Caco-2 (cell line): Measurements from ENCODE around the gene PPM1G. TPM values are rescaled to one million over a fixed set of nuclear protein-coding genes. Genes with fewer than 3 reads are reported as not detected.
A peak's percentile ranks its signal among the peaks of the same experiment; 100 is the strongest.

ENCODE experiments used
- BruUV-seq: library from RNA; stranded (reverse); fragments of 400-500 nt; replicated peaks from 2 replicates; lab custom pipeline; 2021; lab: Mats Ljungman, UMichigan
- CTCF ChIA-PET: fragments of 300-600 bp; sonication (Branson Sonifier 250); formaldehyde crosslinking; loops from one replicate; lab custom pipeline; 2022; ENCODE audit warnings: antibody characterized with exemption; lab: Charles Lee
- POLR2A ChIA-PET: fragments of 300-600 bp; sonication (Branson Sonifier 250); formaldehyde crosslinking; loops from one replicate; lab custom pipeline; 2022; ENCODE audit warnings: antibody characterized with exemption; lab: Charles Lee
- DNase-seq, 2 experiments: peaks; one replicate each; pipeline versions ENCODE4 v3.0.0 to v3.0.0-alpha.2; 2020 to 2022
- H3K27me3 ChIP-seq: replicated peaks from 2 replicates; pipeline ENCODE4 v1.6.0; 2011; ENCODE audit warnings: low read length; ENCODE audit not compliant: control insufficient read depth, insufficient read depth
- H3K36me3 ChIP-seq: 2 replicates; pipeline ENCODE4 v1.5.1; 2011; ENCODE audit warnings: low read length; ENCODE audit not compliant: control insufficient read depth, insufficient read depth
- H3K4me1 ChIP-seq: fragments of 250-450 bp; sonication (Bioruptor Pico); 2 replicates; pipeline ENCODE4 v1.5.1; 2020; ENCODE audit warnings: mild to moderate bottlenecking
- H3K4me3 ChIP-seq: 2 replicates; pipeline ENCODE4 v1.5.1; 2011; ENCODE audit warnings: low read depth, mild to moderate bottlenecking, control low read depth, low read length
- H3K9me3 ChIP-seq: fragments of 250-450 bp; sonication (Bioruptor Pico); 2 replicates; pipeline ENCODE4 v1.5.1; 2020; ENCODE audit warnings: mild to moderate bottlenecking, moderate library complexity
- H3K27ac Mint-ChIP-seq: one replicate; pipeline ENCODE4 v1.8.0; 2022; ENCODE audit warnings: mixed read lengths; ENCODE audit not compliant: unreplicated experiment
- H3K27me3 Mint-ChIP-seq: one replicate; pipeline ENCODE4 v1.8.0; 2022; ENCODE audit warnings: mixed read lengths; ENCODE audit not compliant: insufficient read depth, unreplicated experiment
- H3K36me3 Mint-ChIP-seq: one replicate; pipeline ENCODE4 v1.8.0; 2022; ENCODE audit warnings: mild to moderate bottlenecking, mixed read lengths; ENCODE audit not compliant: insufficient read depth, unreplicated experiment
- H3K4me1 Mint-ChIP-seq: one replicate; pipeline ENCODE4 v1.8.0; 2022; ENCODE audit warnings: low read depth, mixed read lengths; ENCODE audit not compliant: unreplicated experiment
- H3K4me3 Mint-ChIP-seq: one replicate; pipeline ENCODE4 v1.8.0; 2022; ENCODE audit warnings: mild to moderate bottlenecking, moderate library complexity, mixed read lengths; ENCODE audit not compliant: unreplicated experiment
- H3K9me3 Mint-ChIP-seq: one replicate; pipeline ENCODE4 v1.8.0; 2022; ENCODE audit warnings: mixed read lengths; ENCODE audit not compliant: unreplicated experiment
- intact Hi-C: fragments of 100-400 bp; cut with micrococcal nuclease; formaldehyde crosslinking; loops from one replicate; pipeline ENCODE4 v1.10.0; 2022; ENCODE audit not compliant: unreplicated experiment
- total RNA-seq: library from RNA; stranded (reverse); gene quantifications from 2 replicates; pipeline ENCODE4 v1.2.3, GENCODE V29; 2022
- TF ChIP-seq, protein P1 (sequence below), 2 experiments: fragments of 200-600 bp in 1 of 2; IDR thresholded peaks; 1 replicate in 1 of 2; 2 replicates in 1 of 2; pipeline versions ENCODE4 v1.5.1 to v1.8.0; 2011 to 2022; ENCODE audit warnings: antibody characterized with exemption in 1 of 2, control low read depth in 1 of 2, inconsistent platforms in 1 of 2, low read depth in 1 of 2, low read length in 1 of 2, mild to moderate bottlenecking in 1 of 2, moderate library complexity in 1 of 2; ENCODE audit not compliant: insufficient read depth in 1 of 2, severe bottlenecking in 1 of 2, unreplicated experiment in 1 of 2

The PPM1G gene
- total RNA-seq, 1 experiment from 2014 or later, result 140 TPM

DNA sequence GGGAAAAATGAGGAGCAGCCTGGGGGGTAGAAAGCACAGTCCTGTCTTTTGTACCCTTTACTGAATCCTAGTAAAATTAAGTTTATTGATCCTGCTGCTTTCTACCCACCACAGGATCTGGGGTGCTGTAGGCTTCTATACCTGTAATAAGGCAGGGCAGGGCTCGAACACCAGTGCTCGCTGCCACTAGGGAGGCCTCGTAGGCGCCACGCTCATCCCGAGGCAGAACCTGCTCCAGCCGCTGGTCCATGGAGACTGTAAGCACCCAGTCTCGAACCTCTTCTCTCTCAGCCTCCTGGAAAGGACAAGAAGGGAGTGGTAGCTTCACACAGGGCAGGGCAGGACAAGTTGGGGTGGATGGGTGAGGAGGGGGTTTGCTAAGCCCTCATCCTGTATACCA is 35.8 kb upstream of the PPM1G start:
- no peak overlapping the region for H3K4me3 Mint-ChIP-seq
- POLR2A ChIA-PET, result no interaction called here
- peaks cover 13% of the 10 kb centered on the region for H3K4me1 Mint-ChIP-seq
- no peak overlapping the region for H3K27ac Mint-ChIP-seq
- DNase-seq, result no peak
- H3K9me3 Mint-ChIP-seq, result no peaks in the 10 kb centered on the region
- no peaks in the 10 kb centered on the region for H3K4me1 ChIP-seq
- no peak overlapping the region for H3K4me3 ChIP-seq
- CTCF ChIA-PET, result no interaction called here
- no peaks in the 10 kb centered on the region for H3K9me3 ChIP-seq
- no peaks in the 10 kb centered on the region for H3K27me3 ChIP-seq
- H3K27me3 Mint-ChIP-seq, result no peaks in the 10 kb centered on the region
- TF ChIP-seq, protein P1, sequence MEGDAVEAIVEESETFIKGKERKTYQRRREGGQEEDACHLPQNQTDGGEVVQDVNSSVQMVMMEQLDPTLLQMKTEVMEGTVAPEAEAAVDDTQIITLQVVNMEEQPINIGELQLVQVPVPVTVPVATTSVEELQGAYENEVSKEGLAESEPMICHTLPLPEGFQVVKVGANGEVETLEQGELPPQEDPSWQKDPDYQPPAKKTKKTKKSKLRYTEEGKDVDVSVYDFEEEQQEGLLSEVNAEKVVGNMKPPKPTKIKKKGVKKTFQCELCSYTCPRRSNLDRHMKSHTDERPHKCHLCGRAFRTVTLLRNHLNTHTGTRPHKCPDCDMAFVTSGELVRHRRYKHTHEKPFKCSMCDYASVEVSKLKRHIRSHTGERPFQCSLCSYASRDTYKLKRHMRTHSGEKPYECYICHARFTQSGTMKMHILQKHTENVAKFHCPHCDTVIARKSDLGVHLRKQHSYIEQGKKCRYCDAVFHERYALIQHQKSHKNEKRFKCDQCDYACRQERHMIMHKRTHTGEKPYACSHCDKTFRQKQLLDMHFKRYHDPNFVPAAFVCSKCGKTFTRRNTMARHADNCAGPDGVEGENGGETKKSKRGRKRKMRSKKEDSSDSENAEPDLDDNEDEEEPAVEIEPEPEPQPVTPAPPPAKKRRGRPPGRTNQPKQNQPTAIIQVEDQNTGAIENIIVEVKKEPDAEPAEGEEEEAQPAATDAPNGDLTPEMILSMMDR (IDR thresholded peaks at IDR 0.05; ENCODE audit: insufficient read depth in 1 of 2, low read depth in 1 of 2, low read length in 1 of 2, severe bottlenecking in 1 of 2, unreplicated experiment in 1 of 2), result no peak
- intact Hi-C loops, result no loop called here
- no peaks in the 10 kb centered on the region; the same call in 1 of the 2 replicates for H3K36me3 ChIP-seq
- peaks cover 48% of the 10 kb centered on the region for H3K36me3 Mint-ChIP-seq
- no TSS peak for BruUV-seq

DNA sequence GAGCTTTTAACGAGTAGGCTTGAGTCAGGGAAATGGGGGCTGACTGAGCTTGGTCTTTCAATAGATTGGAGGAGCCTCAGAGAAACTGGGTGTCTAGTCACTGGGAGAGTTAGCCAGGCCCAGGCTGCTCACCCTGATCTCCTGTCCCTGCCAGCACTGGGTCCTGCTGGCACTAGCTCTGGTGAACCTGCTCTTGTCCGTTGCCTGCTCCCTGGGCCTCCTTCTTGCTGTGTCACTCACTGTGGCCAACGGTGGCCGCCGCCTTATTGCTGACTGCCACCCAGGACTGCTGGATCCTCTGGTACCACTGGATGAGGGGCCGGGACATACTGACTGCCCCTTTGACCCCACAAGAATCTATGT is 33.5 kb upstream of the PPM1G start:
- peak overlapping the region; percentile 90 for H3K4me3 ChIP-seq
- no peaks in the 10 kb centered on the region; the same call in 1 of the 2 replicates for H3K36me3 ChIP-seq
- no peaks in the 10 kb centered on the region for H3K4me1 ChIP-seq
- TF ChIP-seq, protein P1 (IDR thresholded peaks at IDR 0.05; ENCODE audit: insufficient read depth in 1 of 2, low read depth in 1 of 2, low read length in 1 of 2, severe bottlenecking in 1 of 2, unreplicated experiment in 1 of 2), result no peak
- CTCF ChIA-PET, result interaction anchor here (0.5 to 1.3 kb wide), 3 partner anchors 33 to 186 kb away, joined by 3 read pairs; partner anchors contain the start of genes CCDC121, GPN1 and PPM1G
- Mint-ChIP-seq H3K4me3 (peak overlapping the region; percentile 72), H3K27ac (peak overlapping the region; percentile 48), H3K9me3 (no peaks in the 10 kb centered on the region), H3K27me3 (no peaks in the 10 kb centered on the region), H3K36me3 (peaks cover 58% of the 10 kb centered on the region), H3K4me1 (peaks cover 13% of the 10 kb centered on the region)
- intact Hi-C loops, result loop anchor here (1.0 to 2.0 kb wide), 5 partner anchors 14 to 186 kb away; partner anchors contain the start of genes CCDC121, GPN1, IFT172 and PPM1G
- H3K27me3 ChIP-seq, result no peaks in the 10 kb centered on the region
- POLR2A ChIA-PET, result interaction anchor here (0.6 kb wide), 1 partner anchor 208 kb away, joined by 3 read pairs; no protein-coding TSS in a partner anchor
- DNase-seq, result no peak
- H3K9me3 ChIP-seq, result no peaks in the 10 kb centered on the region
- no TSS peak for BruUV-seq

DNA sequence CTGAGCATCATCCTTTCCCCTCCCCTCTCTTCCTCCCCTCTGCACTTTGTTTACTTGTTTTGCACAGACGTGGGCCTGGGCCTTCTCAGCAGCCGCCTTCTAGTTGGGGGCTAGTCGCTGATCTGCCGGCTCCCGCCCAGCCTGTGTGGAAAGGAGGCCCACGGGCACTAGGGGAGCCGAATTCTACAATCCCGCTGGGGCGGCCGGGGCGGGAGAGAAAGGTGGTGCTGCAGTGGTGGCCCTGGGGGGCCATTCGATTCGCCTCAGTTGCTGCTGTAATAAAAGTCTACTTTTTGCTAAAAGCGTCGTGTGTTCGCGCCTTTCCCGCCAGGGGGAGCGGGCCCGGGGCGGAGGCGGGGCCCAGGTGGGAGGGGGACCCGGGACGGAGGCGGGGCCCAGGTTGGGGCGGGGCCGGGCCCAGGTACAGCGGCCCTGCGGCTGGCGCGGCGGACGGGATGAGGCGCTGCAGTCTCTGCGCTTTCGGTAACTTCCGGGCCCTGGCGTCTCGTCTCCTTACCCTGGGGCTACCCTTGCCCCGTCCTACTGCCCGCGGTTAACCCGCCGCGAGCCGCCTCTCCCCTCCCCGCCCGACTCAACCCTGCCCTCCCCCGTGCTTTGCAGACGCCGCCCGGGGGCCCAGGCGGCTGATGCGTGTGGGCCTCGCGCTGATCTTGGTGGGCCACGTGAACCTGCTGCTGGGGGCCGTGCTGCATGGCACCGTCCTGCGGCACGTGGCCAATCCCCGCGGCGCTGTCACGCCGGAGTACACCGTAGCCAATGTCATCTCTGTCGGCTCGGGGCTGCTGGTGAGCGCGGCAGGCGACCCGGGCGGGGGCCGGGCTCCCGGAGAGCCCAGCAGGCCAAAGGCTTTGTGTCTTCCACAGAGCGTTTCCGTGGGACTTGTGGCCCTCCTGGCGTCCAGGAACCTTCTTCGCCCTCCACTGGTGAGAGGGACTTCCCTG is 32.8 kb upstream of the PPM1G start, which contains the start of gene KRTCAP3:
Gene KRTCAP3, plus strand, starts transcription at position 424 of the 962 bp plus-strand sequence. Its CDS starts 32 bp downstream, at position 456.
- peak within 1 kb of the TSS; percentile 48 for H3K27ac Mint-ChIP-seq
- H3K9me3 ChIP-seq, result no peaks in the 10 kb centered on the region
- no peaks in the 10 kb centered on the region for H3K4me1 ChIP-seq
- no peaks in the 10 kb centered on the region; the same call in 1 of the 2 replicates for H3K36me3 ChIP-seq
- no peaks in the 10 kb centered on the region for H3K9me3 Mint-ChIP-seq
- BruUV-seq, result no TSS peak
- H3K36me3 Mint-ChIP-seq, result peaks cover 63% of the 10 kb centered on the region
- peak within 1 kb of the TSS; percentile 72 for H3K4me3 Mint-ChIP-seq
- intact Hi-C loops, result loop anchor here (1.0 to 2.0 kb wide), 5 partner anchors 13 to 187 kb away; partner anchors contain the start of genes CCDC121, GPN1, IFT172 and PPM1G
- DNase-seq, result peak; percentile 89 to 95
- H3K4me3 ChIP-seq, result peak within 1 kb of the TSS; percentile 90
- H3K27me3 Mint-ChIP-seq, result no peaks in the 10 kb centered on the region
- TF ChIP-seq, protein P1 (IDR thresholded peaks at IDR 0.05; ENCODE audit: insufficient read depth in 1 of 2, low read depth in 1 of 2, low read length in 1 of 2, severe bottlenecking in 1 of 2, unreplicated experiment in 1 of 2), result peak; percentile 79 to 89
- no peaks in the 10 kb centered on the region for H3K27me3 ChIP-seq
- peaks cover 13% of the 10 kb centered on the region for H3K4me1 Mint-ChIP-seq
- ChIA-PET CTCF (interaction anchor here (0.5 to 1.3 kb wide), 4 partner anchors 32 to 186 kb away, joined by 3 to 4 read pairs (median 3); partner anchors contain the start of genes CCDC121, GPN1 and PPM1G), POLR2A (no interaction called here)
